Measurements from ENCODE around the gene B4GALNT2. TPM values are rescaled to one million over a fixed set of nuclear protein-coding genes. Genes with fewer than 3 reads are reported as not detected.
A peak's percentile ranks its signal among the peaks of the same experiment; 100 is the strongest.

B4GALNT2 gene
- total and polyA plus RNA-seq, 4 donors = 0.13 to 0.15 TPM; not detected in 2

DNA sequence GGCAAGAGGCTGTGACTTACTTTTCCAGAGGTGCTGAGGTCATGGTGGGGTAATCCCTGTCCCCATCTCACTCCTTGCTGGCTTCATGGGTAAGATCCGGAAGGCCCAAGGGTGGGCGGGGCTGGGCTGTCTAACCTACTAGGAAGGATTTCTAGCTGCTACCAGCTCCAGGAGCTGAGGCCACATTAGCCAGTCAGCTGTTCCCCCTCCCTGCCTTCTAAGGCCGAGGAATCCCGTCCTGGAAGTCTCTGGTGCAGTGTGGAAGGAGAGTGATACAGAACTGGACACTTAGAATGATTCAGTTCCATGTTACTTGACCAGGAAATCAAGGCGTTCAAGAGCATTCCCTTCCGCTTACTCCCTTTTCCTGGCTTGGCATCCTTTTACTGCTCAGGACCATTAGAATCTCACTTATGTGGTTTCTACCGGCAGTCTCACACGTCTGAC is 68.9 kb downstream of the B4GALNT2 start:
- Histone ChIP-seq H3K4me3 (ENCODE audit: low read length in 2 of 2) (no peak overlapping the region), H3K9me3 (ENCODE audit: control insufficient read depth, low read length) (no peaks in the 10 kb centered on the region), H3K36me3 (ENCODE audit: control insufficient read depth in 1 of 2, insufficient read depth in 2 of 2, low read length in 1 of 2) (no peaks in the 10 kb centered on the region), H3K27ac (ENCODE audit: low read depth in 1 of 2, low read length in 2 of 2) (no peak overlapping the region), H3K27me3 (ENCODE audit: control insufficient read depth in 1 of 2, insufficient read depth in 2 of 2, low read length in 1 of 2) (no peaks in the 10 kb centered on the region), H3K4me1 (ENCODE audit: control insufficient read depth in 1 of 2, insufficient read depth in 2 of 2, low read length in 2 of 2) (no peaks in the 10 kb centered on the region)
- no peak for ATAC-seq (ENCODE audit: low FRiP score)
- 80 to 81% methylated on average over 8 of the region's 8 CpGs for WGBS, 2 donors
- intact Hi-C loops (cut with DNase I) = no loop called here
- no peak for DNase-seq

DNA sequence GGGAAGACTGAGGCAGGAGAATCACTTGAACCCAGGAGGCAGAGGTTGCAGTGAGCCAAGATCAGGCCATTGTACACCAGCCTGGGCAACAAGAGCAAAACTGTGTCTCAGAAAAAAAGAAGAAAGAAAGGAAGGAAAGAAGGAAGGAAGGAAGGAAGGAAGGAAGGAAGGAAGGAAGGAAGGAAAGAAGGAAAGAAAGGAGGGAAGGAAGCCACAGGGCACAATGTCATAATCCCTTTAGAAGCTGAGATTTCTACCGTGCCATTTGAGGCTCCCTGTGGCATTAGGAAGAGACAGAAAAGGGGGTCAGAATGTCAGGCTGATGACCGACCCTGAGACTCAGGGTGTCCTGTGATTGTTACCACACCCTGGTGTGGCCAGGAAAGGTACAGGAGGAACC is 71.2 kb downstream of the B4GALNT2 start:
- intact Hi-C loops (cut with DNase I) = no loop called here

DNA sequence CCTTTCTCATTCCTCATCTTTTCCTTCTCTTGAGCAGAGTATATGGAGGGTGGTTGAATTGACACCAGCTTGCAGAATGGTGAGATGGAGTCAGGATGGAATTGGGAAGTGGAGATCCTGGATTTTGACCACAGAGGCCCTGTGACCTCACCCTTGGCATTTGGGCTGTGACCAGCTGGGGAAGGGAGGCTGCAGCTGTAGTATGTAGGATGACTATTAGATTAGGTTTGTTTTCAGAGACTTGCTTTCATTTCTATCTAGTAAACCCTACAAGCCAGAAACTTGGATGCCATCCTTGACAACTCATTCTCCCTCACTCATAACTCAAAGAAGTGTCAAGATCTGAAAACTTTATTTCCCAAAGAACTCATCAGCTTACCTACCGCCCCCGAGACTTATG is 71.9 kb downstream of the B4GALNT2 start:
- no peaks in the 10 kb centered on the region for H3K27me3 ChIP-seq (ENCODE audit: control insufficient read depth in 1 of 2, insufficient read depth in 2 of 2, low read length in 1 of 2)
- no peak overlapping the region for H3K27ac ChIP-seq (ENCODE audit: low read depth in 1 of 2, low read length in 2 of 2)
- WGBS, 2 donors = 98 to 100% methylated on average over 2 of the region's 2 CpGs
- ATAC-seq (ENCODE audit: low FRiP score) (no peak), DNase-seq (no peak)
- H3K9me3 ChIP-seq (ENCODE audit: control insufficient read depth, low read length) = no peaks in the 10 kb centered on the region
- H3K4me1 ChIP-seq (ENCODE audit: control insufficient read depth in 1 of 2, insufficient read depth in 2 of 2, low read length in 2 of 2) = no peaks in the 10 kb centered on the region
- no peaks in the 10 kb centered on the region for H3K36me3 ChIP-seq (ENCODE audit: control insufficient read depth in 1 of 2, insufficient read depth in 2 of 2, low read length in 1 of 2)
- H3K4me3 ChIP-seq (ENCODE audit: low read length in 2 of 2) = no peak overlapping the region
- intact Hi-C loops (cut with DNase I) = no loop called here

More for the DNA sequence above, 71.2 kb downstream of the B4GALNT2 start:
- no peak for DNase-seq
- Histone ChIP-seq H3K27ac (ENCODE audit: low read depth in 1 of 2, low read length in 2 of 2) (no peak overlapping the region), H3K4me1 (ENCODE audit: control insufficient read depth in 1 of 2, insufficient read depth in 2 of 2, low read length in 2 of 2) (no peaks in the 10 kb centered on the region), H3K27me3 (ENCODE audit: control insufficient read depth in 1 of 2, insufficient read depth in 2 of 2, low read length in 1 of 2) (no peaks in the 10 kb centered on the region), H3K4me3 (ENCODE audit: low read length in 2 of 2) (no peak overlapping the region), H3K9me3 (ENCODE audit: control insufficient read depth, low read length) (no peaks in the 10 kb centered on the region), H3K36me3 (ENCODE audit: control insufficient read depth in 1 of 2, insufficient read depth in 2 of 2, low read length in 1 of 2) (no peaks in the 10 kb centered on the region)
- ATAC-seq (ENCODE audit: low FRiP score) = no peak
- 79 to 87% methylated on average over 2 of the region's 2 CpGs for WGBS, 2 donors

DNA sequence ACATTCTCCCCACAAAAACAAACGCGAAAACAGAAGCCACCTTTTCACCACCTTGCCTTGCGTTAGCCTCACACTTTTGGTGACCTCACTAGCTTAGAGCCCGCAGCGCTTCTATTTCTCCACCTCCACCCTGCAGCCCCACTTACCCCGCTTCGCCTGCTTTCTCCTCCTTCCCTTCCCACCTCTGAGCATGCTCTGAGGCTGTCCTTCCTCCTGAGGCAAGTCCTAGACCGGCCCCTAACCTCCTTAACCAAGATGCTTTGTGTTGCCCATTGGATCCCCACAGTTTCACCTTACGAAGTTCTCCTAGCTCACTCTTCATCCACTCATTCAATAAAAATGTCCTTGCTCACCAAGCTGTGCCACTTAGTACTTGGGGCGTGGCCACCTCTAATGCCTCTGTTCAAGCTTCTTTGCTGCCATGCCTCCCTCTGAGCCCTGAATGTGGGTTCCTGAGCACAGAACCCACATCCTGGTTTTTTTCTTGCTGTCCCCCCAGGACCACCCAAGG is 76.5 kb downstream of the B4GALNT2 start:
- DNase-seq = no peak
- Histone ChIP-seq H3K4me3 (ENCODE audit: low read length in 2 of 2) (no peak overlapping the region), H3K27ac (ENCODE audit: low read depth in 1 of 2, low read length in 2 of 2) (no peak overlapping the region), H3K4me1 (ENCODE audit: control insufficient read depth in 1 of 2, insufficient read depth in 2 of 2, low read length in 2 of 2) (no peaks in the 10 kb centered on the region), H3K36me3 (ENCODE audit: control insufficient read depth in 1 of 2, insufficient read depth in 2 of 2, low read length in 1 of 2) (no peaks in the 10 kb centered on the region), H3K27me3 (ENCODE audit: control insufficient read depth in 1 of 2, insufficient read depth in 2 of 2, low read length in 1 of 2) (no peaks in the 10 kb centered on the region), H3K9me3 (ENCODE audit: control insufficient read depth, low read length) (no peaks in the 10 kb centered on the region)
- ATAC-seq (ENCODE audit: low FRiP score) = no peak
- 82 to 86% methylated on average over 10 of the region's 10 CpGs for WGBS, 2 donors
- intact Hi-C loops (cut with DNase I) = no loop called here

DNA sequence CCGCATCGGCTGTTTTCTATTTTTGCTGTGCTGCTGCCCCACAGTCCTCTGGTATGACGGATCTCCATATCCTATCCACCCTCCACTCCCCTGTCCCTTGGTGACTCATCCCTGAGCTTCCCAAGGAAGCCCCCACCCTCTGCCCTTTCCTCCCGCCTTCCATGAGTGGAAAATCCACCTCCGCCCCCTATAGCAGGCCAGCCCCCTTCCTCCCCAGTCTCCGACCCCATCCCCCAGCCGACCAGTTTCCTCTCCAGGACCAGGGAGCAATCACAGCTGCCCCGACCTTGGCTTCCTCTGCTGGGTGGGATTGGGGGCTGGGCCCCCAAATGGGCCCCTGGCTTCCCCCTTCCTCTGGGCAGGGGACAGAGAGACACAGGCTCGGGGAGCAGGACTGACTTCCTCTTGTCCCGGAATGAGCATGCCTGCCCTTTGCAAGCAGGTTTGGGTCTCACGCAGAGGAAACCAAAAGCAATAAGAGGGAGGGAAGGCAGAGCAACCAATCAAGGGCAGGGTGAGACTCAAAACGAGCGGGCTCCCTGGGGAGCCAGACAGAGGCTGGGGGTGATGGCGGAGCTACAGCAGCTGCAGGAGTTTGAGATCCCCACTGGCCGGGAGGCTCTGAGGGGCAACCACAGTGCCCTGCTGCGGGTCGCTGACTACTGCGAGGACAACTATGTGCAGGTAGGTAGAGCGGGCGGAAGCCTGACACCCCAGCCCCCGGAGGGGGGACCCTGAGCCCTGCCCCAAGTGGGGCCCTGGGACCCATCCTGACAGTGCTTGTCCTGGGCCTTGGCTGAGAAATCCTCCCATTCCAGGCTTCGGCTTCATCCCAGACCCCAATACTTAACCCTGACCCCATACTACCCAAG is 77.8 kb downstream of the B4GALNT2 start, which contains the start of the genes ABI3 and GNGT2:
Gene ABI3, plus strand, starts transcription at position 550 of the 872 bp plus-strand sequence. Its CDS starts 18 bp downstream, at position 568.
Gene GNGT2, minus strand, starts transcription at position 417 of the 872 bp plus-strand sequence. CDS start 3,152 bp downstream, outside the sequence.
- intact Hi-C loops (cut with DNase I) = no loop called here
- Histone ChIP-seq H3K4me1 (ENCODE audit: control insufficient read depth in 1 of 2, insufficient read depth in 2 of 2, low read length in 2 of 2) (no peaks in the 10 kb centered on the region), H3K27ac (ENCODE audit: low read depth in 1 of 2, low read length in 2 of 2) (no peak within 1 kb of the TSS), H3K36me3 (ENCODE audit: control insufficient read depth in 1 of 2, insufficient read depth in 2 of 2, low read length in 1 of 2) (no peaks in the 10 kb centered on the region), H3K9me3 (ENCODE audit: control insufficient read depth, low read length) (no peaks in the 10 kb centered on the region), H3K27me3 (ENCODE audit: control insufficient read depth in 1 of 2, insufficient read depth in 2 of 2, low read length in 1 of 2) (no peaks in the 10 kb centered on the region), H3K4me3 (ENCODE audit: low read length in 2 of 2) (no peak within 1 kb of the TSS)
- WGBS, 2 donors = 23 to 31% methylated on average over 18 to 22 of the region's 22 CpGs
- peak; percentile 52 for ATAC-seq (ENCODE audit: low FRiP score)
- DNase-seq = peak in 1 of 2 donors; percentile 61

DNA sequence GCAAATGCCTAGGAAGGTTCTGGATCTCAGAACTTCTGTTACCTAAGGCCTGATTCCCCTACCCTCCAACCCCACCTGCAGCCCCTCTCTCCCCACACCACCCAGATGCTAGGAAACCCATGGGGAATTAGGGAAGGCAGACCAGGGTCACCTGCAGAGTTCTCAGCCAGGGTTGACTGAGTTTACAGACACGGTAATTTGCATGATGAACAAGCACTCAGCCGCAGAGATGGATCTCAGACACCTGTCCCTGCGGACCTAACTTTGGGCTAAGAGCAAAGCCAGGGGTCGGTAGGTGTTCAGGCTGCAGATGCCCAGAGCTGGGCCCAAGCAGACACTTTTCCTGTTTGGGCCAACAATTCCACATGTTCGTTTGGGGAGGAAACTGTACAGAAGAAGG is 80.8 kb downstream of the B4GALNT2 start:
- intact Hi-C loops (cut with DNase I) = no loop called here

DNA sequence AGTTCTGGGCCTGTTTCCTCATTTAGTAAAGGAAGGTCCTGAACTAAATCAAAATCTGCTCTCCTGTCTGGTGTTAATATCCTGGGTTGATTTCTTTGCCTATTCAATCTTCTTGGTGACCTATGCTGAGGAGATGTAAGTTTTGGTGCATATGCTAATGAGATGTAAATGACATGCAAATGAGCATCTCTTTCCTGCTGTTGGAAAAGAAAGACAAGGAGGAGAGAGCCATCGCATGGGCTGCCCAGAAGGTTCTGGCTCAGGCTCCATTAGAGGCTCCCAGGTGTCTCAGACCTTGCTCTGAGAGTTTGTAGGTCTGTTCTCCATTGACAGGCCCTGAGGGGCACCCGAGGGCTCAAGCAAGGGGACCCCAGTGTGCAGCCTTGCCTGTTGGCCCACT is 81.3 kb downstream of the B4GALNT2 start:
- no peaks in the 10 kb centered on the region for H3K36me3 ChIP-seq (ENCODE audit: control insufficient read depth in 1 of 2, insufficient read depth in 2 of 2, low read length in 1 of 2)
- no peaks in the 10 kb centered on the region for H3K27me3 ChIP-seq (ENCODE audit: control insufficient read depth in 1 of 2, insufficient read depth in 2 of 2, low read length in 1 of 2)
- no peaks in the 10 kb centered on the region for H3K9me3 ChIP-seq (ENCODE audit: control insufficient read depth, low read length)
- H3K4me1 ChIP-seq (ENCODE audit: control insufficient read depth in 1 of 2, insufficient read depth in 2 of 2, low read length in 2 of 2) = no peaks in the 10 kb centered on the region
- intact Hi-C loops (cut with DNase I) = no loop called here
- no peak for ATAC-seq (ENCODE audit: low FRiP score)
- WGBS, 2 donors = 85 to 89% methylated on average over 2 of the region's 2 CpGs
- H3K4me3 ChIP-seq (ENCODE audit: low read length in 2 of 2) = no peak overlapping the region
- H3K27ac ChIP-seq (ENCODE audit: low read depth in 1 of 2, low read length in 2 of 2) = no peak overlapping the region
- no peak for DNase-seq

More for the DNA sequence above, 80.8 kb downstream of the B4GALNT2 start:
- ATAC-seq (ENCODE audit: low FRiP score) (no peak), DNase-seq (no peak)
- Histone ChIP-seq H3K4me1 (ENCODE audit: control insufficient read depth in 1 of 2, insufficient read depth in 2 of 2, low read length in 2 of 2) (no peaks in the 10 kb centered on the region), H3K4me3 (ENCODE audit: low read length in 2 of 2) (no peak overlapping the region), H3K27me3 (ENCODE audit: control insufficient read depth in 1 of 2, insufficient read depth in 2 of 2, low read length in 1 of 2) (no peaks in the 10 kb centered on the region), H3K36me3 (ENCODE audit: control insufficient read depth in 1 of 2, insufficient read depth in 2 of 2, low read length in 1 of 2) (no peaks in the 10 kb centered on the region), H3K9me3 (ENCODE audit: control insufficient read depth, low read length) (no peaks in the 10 kb centered on the region), H3K27ac (ENCODE audit: low read depth in 1 of 2, low read length in 2 of 2) (no peak overlapping the region)
- 82 to 86% methylated on average over 5 of the region's 5 CpGs for WGBS, 2 donors

DNA sequence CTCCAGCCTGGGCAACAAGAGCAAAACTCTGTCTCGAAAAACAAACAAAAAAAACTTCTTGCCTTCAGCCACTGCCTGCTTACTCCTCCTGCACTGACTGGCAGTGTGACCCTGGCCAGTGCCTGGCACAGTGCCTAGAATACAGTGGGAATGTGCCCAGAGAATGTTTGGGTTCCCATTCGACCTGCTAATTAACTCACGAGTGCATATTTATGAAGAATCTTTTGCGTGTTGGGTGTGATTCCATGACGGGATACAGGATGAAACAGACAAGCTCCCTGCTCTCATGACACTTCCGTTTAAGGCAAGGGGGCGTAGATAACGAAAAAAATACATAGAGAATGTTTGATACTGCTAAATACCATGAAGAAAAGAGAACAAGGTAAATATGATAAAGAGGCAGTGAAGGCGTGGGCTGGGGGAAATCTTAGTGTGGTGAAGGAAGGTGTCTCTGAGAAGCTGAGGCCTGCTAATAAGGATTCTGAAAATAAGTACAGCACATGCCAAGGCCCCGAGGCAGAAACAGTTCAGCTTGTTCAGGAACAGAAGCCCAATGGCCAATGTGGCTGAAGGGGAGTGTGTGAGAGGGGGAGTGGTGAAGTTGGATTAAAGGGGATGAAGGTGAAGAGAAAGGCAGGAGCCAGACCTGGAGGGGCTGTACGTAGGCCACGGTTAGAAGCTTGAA is 82.2 kb downstream of the B4GALNT2 start:
- 46 to 54% methylated on average over 12 of the region's 12 CpGs for WGBS, 2 donors
- intact Hi-C loops (cut with DNase I) = no loop called here

More for the DNA sequence above, 82.2 kb downstream of the B4GALNT2 start:
- DNase-seq = no peak
- ATAC-seq (ENCODE audit: low FRiP score) = no peak
- Histone ChIP-seq H3K4me3 (ENCODE audit: low read length in 2 of 2) (no peak overlapping the region), H3K4me1 (ENCODE audit: control insufficient read depth in 1 of 2, insufficient read depth in 2 of 2, low read length in 2 of 2) (no peaks in the 10 kb centered on the region), H3K9me3 (ENCODE audit: control insufficient read depth, low read length) (no peaks in the 10 kb centered on the region), H3K36me3 (ENCODE audit: control insufficient read depth in 1 of 2, insufficient read depth in 2 of 2, low read length in 1 of 2) (no peaks in the 10 kb centered on the region), H3K27me3 (ENCODE audit: control insufficient read depth in 1 of 2, insufficient read depth in 2 of 2, low read length in 1 of 2) (no peaks in the 10 kb centered on the region), H3K27ac (ENCODE audit: low read depth in 1 of 2, low read length in 2 of 2) (no peak overlapping the region)

Data from aorta (tissue), 5 donors.